OCI-LY3 (cell line): ENCODE measurements around the gene NHLRC4.

Experiments used
- H2AFZ ChIP-seq: fragments of 200-600, 300-600 bp; shearing (Covaris generic); 2 replicates; pipeline ENCODE4 v1.6.0; 2014; ENCODE audit warnings: antibody characterized with exemption, low read depth, low read length
- H3K27ac ChIP-seq: fragments of 200-600, 300-600 bp; sonication (generic); 2 replicates; pipeline ENCODE4 v1.5.1; 2014; ENCODE audit warnings: mild to moderate bottlenecking, low read length, moderate library complexity, mixed read lengths
- H3K27me3 ChIP-seq: fragments of 200-600, 300-600 bp; sonication (generic); 2 replicates; pipeline ENCODE4 v1.6.1; 2014; ENCODE audit warnings: low read depth, low read length, mixed read lengths
- H3K36me3 ChIP-seq: fragments of 200-600, 300-600 bp; sonication (generic); replicated peaks from 2 replicates; pipeline ENCODE3; 2014; ENCODE audit warnings: low read depth, low read length, mixed read lengths
- H3K4me1 ChIP-seq: fragments of 300-600, 200-600 bp; sonication (generic); 2 replicates; pipeline ENCODE4 v1.6.1; 2014; ENCODE audit warnings: low read length, mixed read lengths
- H3K4me2 ChIP-seq: fragments of 200-600, 300-600 bp; sonication (generic); 2 replicates; pipeline ENCODE4 v1.6.1; 2014; ENCODE audit warnings: low read length, mixed read lengths
- H3K4me3 ChIP-seq: fragments of 300-600, 200-600 bp; sonication (generic); 2 replicates; pipeline ENCODE4 v1.5.1; 2014; ENCODE audit warnings: antibody characterized with exemption, mild to moderate bottlenecking, low read length, moderate library complexity
- H3K79me2 ChIP-seq: fragments of 300-600, 200-600 bp; shearing (Covaris generic); 2 replicates; pipeline ENCODE4 v1.6.1; 2014; ENCODE audit warnings: mild to moderate bottlenecking, low read length, mixed read lengths
- H3K9ac ChIP-seq: fragments of 300-600, 200-600 bp; shearing (Covaris generic); 2 replicates; pipeline ENCODE4 v1.6.0; 2014; ENCODE audit warnings: mild to moderate bottlenecking, low read length, moderate library complexity
- H3K9me3 ChIP-seq: fragments of 200-600, 300-600 bp; shearing (Covaris generic); 2 replicates; pipeline ENCODE4 v1.6.1; 2014; ENCODE audit warnings: low read length, mixed read lengths; ENCODE audit not compliant: insufficient read depth
- H4K20me1 ChIP-seq: fragments of 200-600, 300-600 bp; sonication (generic); 2 replicates; pipeline ENCODE4 v1.6.1; 2016; ENCODE audit warnings: low read length, mixed read lengths; ENCODE audit not compliant: insufficient read depth
- CTCF ChIP-seq: fragments of 200-600, 300-600 bp; sonication (generic); IDR thresholded peaks from 2 replicates; pipeline ENCODE4 v1.5.1; 2014; ENCODE audit warnings: antibody characterized with exemption, low read length, low read depth
- EZH2phosphoT487 ChIP-seq: fragments of 200-600 bp; shearing (Covaris generic); IDR thresholded peaks from 2 replicates; pipeline ENCODE4 v1.6.1; 2018; ENCODE audit warnings: antibody characterized with exemption, mixed run types, low read depth

Gene NHLRC4

GRCh38 chr16:561957-562938, 4.6 kb upstream of the NHLRC4 start:
- TF ChIP-seq EZH2phosphoT487 (no peak), CTCF (no peak)
- Histone ChIP-seq H3K9me3 (no peaks in the 10 kb centered on the region), H3K27me3 (no peaks in the 10 kb centered on the region), H4K20me1 (no peaks in the 10 kb centered on the region), H3K4me2 (no peak overlapping the region), H3K9ac (no peak overlapping the region), H2AFZ (no peak overlapping the region), H3K27ac (no peak overlapping the region), H3K36me3 (no peaks in the 10 kb centered on the region), H3K79me2 (no peaks in the 10 kb centered on the region), H3K4me1 (peaks cover 15% of the 10 kb centered on the region), H3K4me3 (no peak overlapping the region)

- Histone ChIP-seq H3K9me3 (no peaks in the 10 kb centered on the region), H3K4me3 (no peak overlapping the region), H3K9ac (no peak overlapping the region), H3K36me3 (no peaks in the 10 kb centered on the region), H3K27me3 (no peaks in the 10 kb centered on the region), H3K4me2 (no peak overlapping the region), H3K4me1 (peaks cover 21% of the 10 kb centered on the region), H2AFZ (no peak overlapping the region), H3K79me2 (no peaks in the 10 kb centered on the region), H3K27ac (no peak overlapping the region), H4K20me1 (no peaks in the 10 kb centered on the region)
- TF ChIP-seq EZH2phosphoT487 (no peak), CTCF (no peak)
These were observed 3.6 kb upstream of the NHLRC4 start for GRCh38 chr16:563072-563644.

GRCh38 chr16:564690-565418, 2.0 kb upstream of the NHLRC4 start:
- Histone ChIP-seq H2AFZ (no peak overlapping the region), H3K9ac (no peak overlapping the region), H3K4me3 (no peak overlapping the region), H3K27me3 (no peaks in the 10 kb centered on the region), H3K27ac (no peak overlapping the region), H3K79me2 (peaks cover under 1% of the 10 kb centered on the region; the same call in 1 of the 2 replicates), H4K20me1 (no peaks in the 10 kb centered on the region), H3K4me2 (no peak overlapping the region), H3K9me3 (no peaks in the 10 kb centered on the region), H3K36me3 (no peaks in the 10 kb centered on the region), H3K4me1 (peaks cover 32% of the 10 kb centered on the region)
- TF ChIP-seq CTCF = no peak
- TF ChIP-seq EZH2phosphoT487 = no peak
